Caco-2 (cell line): ENCODE data around the gene CTAG1B. TPM values are rescaled to one million over a fixed set of nuclear protein-coding genes. Genes with fewer than 3 reads are reported as not detected.

Source experiments
- BruUV-seq: library from RNA; stranded (reverse); fragments of 400-500 nt; replicated peaks from 2 replicates; lab custom pipeline; 2021; lab: Mats Ljungman, UMichigan
- CTCF ChIA-PET: fragments of 300-600 bp; sonication (Branson Sonifier 250); formaldehyde crosslinking; loops from one replicate; lab custom pipeline; 2022; ENCODE audit warnings: antibody characterized with exemption; lab: Charles Lee
- POLR2A ChIA-PET: fragments of 300-600 bp; sonication (Branson Sonifier 250); formaldehyde crosslinking; loops from one replicate; lab custom pipeline; 2022; ENCODE audit warnings: antibody characterized with exemption; lab: Charles Lee
- DNase-seq, 2 experiments: peaks; one replicate each; pipeline versions ENCODE4 v3.0.0 to v3.0.0-alpha.2; 2020 to 2022
- H3K27me3 ChIP-seq: replicated peaks from 2 replicates; pipeline ENCODE4 v1.6.0; 2011; ENCODE audit warnings: low read length; ENCODE audit not compliant: control insufficient read depth, insufficient read depth
- H3K36me3 ChIP-seq: 2 replicates; pipeline ENCODE4 v1.5.1; 2011; ENCODE audit warnings: low read length; ENCODE audit not compliant: control insufficient read depth, insufficient read depth
- H3K4me1 ChIP-seq: fragments of 250-450 bp; sonication (Bioruptor Pico); 2 replicates; pipeline ENCODE4 v1.5.1; 2020; ENCODE audit warnings: mild to moderate bottlenecking
- H3K4me3 ChIP-seq: 2 replicates; pipeline ENCODE4 v1.5.1; 2011; ENCODE audit warnings: low read depth, mild to moderate bottlenecking, control low read depth, low read length
- H3K9me3 ChIP-seq: fragments of 250-450 bp; sonication (Bioruptor Pico); 2 replicates; pipeline ENCODE4 v1.5.1; 2020; ENCODE audit warnings: mild to moderate bottlenecking, moderate library complexity
- H3K27ac Mint-ChIP-seq: one replicate; pipeline ENCODE4 v1.8.0; 2022; ENCODE audit warnings: mixed read lengths; ENCODE audit not compliant: unreplicated experiment
- H3K27me3 Mint-ChIP-seq: one replicate; pipeline ENCODE4 v1.8.0; 2022; ENCODE audit warnings: mixed read lengths; ENCODE audit not compliant: insufficient read depth, unreplicated experiment
- H3K36me3 Mint-ChIP-seq: one replicate; pipeline ENCODE4 v1.8.0; 2022; ENCODE audit warnings: mild to moderate bottlenecking, mixed read lengths; ENCODE audit not compliant: insufficient read depth, unreplicated experiment
- H3K4me1 Mint-ChIP-seq: one replicate; pipeline ENCODE4 v1.8.0; 2022; ENCODE audit warnings: low read depth, mixed read lengths; ENCODE audit not compliant: unreplicated experiment
- H3K4me3 Mint-ChIP-seq: one replicate; pipeline ENCODE4 v1.8.0; 2022; ENCODE audit warnings: mild to moderate bottlenecking, moderate library complexity, mixed read lengths; ENCODE audit not compliant: unreplicated experiment
- H3K9me3 Mint-ChIP-seq: one replicate; pipeline ENCODE4 v1.8.0; 2022; ENCODE audit warnings: mixed read lengths; ENCODE audit not compliant: unreplicated experiment
- intact Hi-C: fragments of 100-400 bp; cut with micrococcal nuclease; formaldehyde crosslinking; loops from one replicate; pipeline ENCODE4 v1.10.0; 2022; ENCODE audit not compliant: unreplicated experiment
- total RNA-seq: library from RNA; stranded (reverse); gene quantifications from 2 replicates; pipeline ENCODE4 v1.2.3, GENCODE V29; 2022
- TF ChIP-seq, protein P1 (sequence below), 2 experiments: fragments of 200-600 bp in 1 of 2; IDR thresholded peaks; 1 replicate in 1 of 2; 2 replicates in 1 of 2; pipeline versions ENCODE4 v1.5.1 to v1.8.0; 2011 to 2022; ENCODE audit warnings: antibody characterized with exemption in 1 of 2, control low read depth in 1 of 2, inconsistent platforms in 1 of 2, low read depth in 1 of 2, low read length in 1 of 2, mild to moderate bottlenecking in 1 of 2, moderate library complexity in 1 of 2; ENCODE audit not compliant: insufficient read depth in 1 of 2, severe bottlenecking in 1 of 2, unreplicated experiment in 1 of 2

CTAG1B gene
- total RNA-seq, 1 experiment from 2014 or later: not detected

GRCh38 chrX:154660541-154660940, 41.5 kb upstream of the CTAG1B start:
- BruUV-seq: no TSS peak
- ChIA-PET POLR2A (no interaction called here), CTCF (no interaction called here)
- Mint-ChIP-seq H3K9me3 (peaks cover 24% of the 10 kb centered on the region), H3K4me3 (no peak overlapping the region), H3K36me3 (no peaks in the 10 kb centered on the region), H3K27me3 (peaks cover 10% of the 10 kb centered on the region), H3K4me1 (no peaks in the 10 kb centered on the region), H3K27ac (no peak overlapping the region)
- Histone ChIP-seq H3K4me1 (no peaks in the 10 kb centered on the region), H3K4me3 (no peak overlapping the region), H3K27me3 (no peaks in the 10 kb centered on the region), H3K9me3 (no peaks in the 10 kb centered on the region), H3K36me3 (no peaks in the 10 kb centered on the region)
- TF ChIP-seq, protein P1, sequence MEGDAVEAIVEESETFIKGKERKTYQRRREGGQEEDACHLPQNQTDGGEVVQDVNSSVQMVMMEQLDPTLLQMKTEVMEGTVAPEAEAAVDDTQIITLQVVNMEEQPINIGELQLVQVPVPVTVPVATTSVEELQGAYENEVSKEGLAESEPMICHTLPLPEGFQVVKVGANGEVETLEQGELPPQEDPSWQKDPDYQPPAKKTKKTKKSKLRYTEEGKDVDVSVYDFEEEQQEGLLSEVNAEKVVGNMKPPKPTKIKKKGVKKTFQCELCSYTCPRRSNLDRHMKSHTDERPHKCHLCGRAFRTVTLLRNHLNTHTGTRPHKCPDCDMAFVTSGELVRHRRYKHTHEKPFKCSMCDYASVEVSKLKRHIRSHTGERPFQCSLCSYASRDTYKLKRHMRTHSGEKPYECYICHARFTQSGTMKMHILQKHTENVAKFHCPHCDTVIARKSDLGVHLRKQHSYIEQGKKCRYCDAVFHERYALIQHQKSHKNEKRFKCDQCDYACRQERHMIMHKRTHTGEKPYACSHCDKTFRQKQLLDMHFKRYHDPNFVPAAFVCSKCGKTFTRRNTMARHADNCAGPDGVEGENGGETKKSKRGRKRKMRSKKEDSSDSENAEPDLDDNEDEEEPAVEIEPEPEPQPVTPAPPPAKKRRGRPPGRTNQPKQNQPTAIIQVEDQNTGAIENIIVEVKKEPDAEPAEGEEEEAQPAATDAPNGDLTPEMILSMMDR (IDR thresholded peaks at IDR 0.05; ENCODE audit: insufficient read depth in 1 of 2, low read depth in 1 of 2, low read length in 1 of 2, severe bottlenecking in 1 of 2, unreplicated experiment in 1 of 2): no peak
- intact Hi-C loops: no loop called here
- DNase-seq: no peak

GRCh38 chrX:154658957-154659356, 39.9 kb upstream of the CTAG1B start:
- Histone ChIP-seq H3K36me3 (no peaks in the 10 kb centered on the region), H3K4me1 (no peaks in the 10 kb centered on the region), H3K9me3 (no peaks in the 10 kb centered on the region), H3K27me3 (no peaks in the 10 kb centered on the region), H3K4me3 (no peak overlapping the region)
- intact Hi-C loops: no loop called here
- TF ChIP-seq, protein P1 (IDR thresholded peaks at IDR 0.05; ENCODE audit: insufficient read depth in 1 of 2, low read depth in 1 of 2, low read length in 1 of 2, severe bottlenecking in 1 of 2, unreplicated experiment in 1 of 2): no peak
- no peak overlapping the region for H3K27ac Mint-ChIP-seq
- ChIA-PET POLR2A (no interaction called here), CTCF (no interaction called here)
- peaks cover 15% of the 10 kb centered on the region for H3K9me3 Mint-ChIP-seq
- H3K4me1 Mint-ChIP-seq: no peaks in the 10 kb centered on the region
- BruUV-seq: no TSS peak
- peaks cover 10% of the 10 kb centered on the region for H3K27me3 Mint-ChIP-seq
- no peaks in the 10 kb centered on the region for H3K36me3 Mint-ChIP-seq
- no peak overlapping the region for H3K4me3 Mint-ChIP-seq
- DNase-seq: no peak

GRCh38 chrX:154658187-154658586, 39.1 kb upstream of the CTAG1B start:
- TF ChIP-seq, protein P1 (IDR thresholded peaks at IDR 0.05; ENCODE audit: insufficient read depth in 1 of 2, low read depth in 1 of 2, low read length in 1 of 2, severe bottlenecking in 1 of 2, unreplicated experiment in 1 of 2): no peak
- Mint-ChIP-seq H3K9me3 (peaks cover 10% of the 10 kb centered on the region), H3K4me1 (no peaks in the 10 kb centered on the region), H3K27ac (no peak overlapping the region), H3K27me3 (peaks cover 10% of the 10 kb centered on the region), H3K36me3 (no peaks in the 10 kb centered on the region), H3K4me3 (no peak overlapping the region)
- POLR2A ChIA-PET: no interaction called here
- Histone ChIP-seq H3K4me3 (no peak overlapping the region), H3K4me1 (no peaks in the 10 kb centered on the region), H3K9me3 (no peaks in the 10 kb centered on the region), H3K27me3 (no peaks in the 10 kb centered on the region), H3K36me3 (no peaks in the 10 kb centered on the region)
- CTCF ChIA-PET: no interaction called here
- no TSS peak for BruUV-seq
- DNase-seq: no peak
- intact Hi-C loops: no loop called here
